WERI-Rb-1 (cell line): ENCODE measurements around the gene OTOA.

Source experiments
- DNase-seq: peaks from one replicate; pipeline ENCODE4 v3.0.0-alpha.2; 2020
- H3K27ac ChIP-seq: fragments of 250-450 bp; sonication (Bioruptor Pico); 2 replicates; pipeline ENCODE4 v1.5.1; 2020; ENCODE audit warnings: mild to moderate bottlenecking, moderate library complexity
- H3K27me3 ChIP-seq: fragments of 250-450 bp; sonication (Bioruptor Pico); 2 replicates; pipeline ENCODE4 v1.5.1; 2021; ENCODE audit warnings: mild to moderate bottlenecking, low read depth, moderate library complexity; ENCODE audit not compliant: insufficient read depth, severe bottlenecking
- H3K36me3 ChIP-seq: fragments of 250-450 bp; sonication (Bioruptor Pico); 2 replicates; pipeline ENCODE4 v1.5.1; 2020; ENCODE audit warnings: mild to moderate bottlenecking, moderate library complexity
- H3K4me3 ChIP-seq: 2 replicates; pipeline ENCODE4 v1.5.1; 2011; ENCODE audit warnings: low read depth, mild to moderate bottlenecking, control low read depth, low read length
- H3K9me3 ChIP-seq: fragments of 250-450 bp; sonication (Bioruptor Pico); 2 replicates; pipeline ENCODE4 v1.5.1; 2021; ENCODE audit warnings: mild to moderate bottlenecking, moderate library complexity; ENCODE audit not compliant: severe bottlenecking
- TF ChIP-seq, protein P1 (sequence below): IDR thresholded peaks from 2 replicates; pipeline ENCODE4 v1.5.1; 2011; ENCODE audit warnings: low read depth, mild to moderate bottlenecking, control low read depth, inconsistent platforms, low read length

The OTOA gene

DNA sequence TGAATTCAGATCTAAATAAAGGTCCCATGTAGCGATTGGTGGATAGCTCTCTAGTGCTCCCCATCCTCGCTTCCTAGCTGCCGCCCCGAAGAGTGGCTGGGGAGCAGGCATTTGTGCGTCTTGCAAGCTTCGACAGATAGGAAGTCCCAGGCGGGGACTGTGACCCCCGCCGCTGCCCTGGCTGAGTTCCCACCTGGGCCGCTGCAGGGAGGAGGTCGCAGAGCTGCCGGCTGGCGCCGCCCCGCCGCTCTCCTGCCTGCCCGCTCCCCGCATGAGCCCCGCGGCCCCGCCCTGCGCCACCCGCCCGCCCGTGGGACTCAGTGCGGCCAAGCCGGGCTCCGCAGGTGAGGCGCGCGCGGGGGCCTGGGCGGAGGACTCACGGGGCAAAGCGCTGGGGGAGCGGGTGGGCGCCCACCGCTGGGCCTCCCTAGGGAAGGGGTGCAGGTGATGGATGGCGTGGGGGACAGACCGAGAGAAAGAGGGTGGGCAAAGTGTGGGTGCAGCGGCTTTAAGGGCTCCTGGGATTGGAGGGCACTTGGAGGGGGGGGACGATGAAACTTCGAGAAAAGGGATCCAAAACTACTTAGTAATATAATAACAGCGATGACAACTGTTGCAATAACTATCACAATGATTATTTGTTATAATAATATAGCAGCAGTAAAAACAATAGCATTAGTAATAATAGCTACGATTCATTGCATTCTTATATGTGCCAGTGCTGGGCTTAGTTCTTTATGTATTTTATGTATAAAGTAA, at the start of gene OTOA:
Gene OTOA, plus strand, starts transcription at position 80 of the 759 bp plus-strand sequence. CDS start 14,547 bp downstream, outside the sequence.
- TF ChIP-seq, protein P1, sequence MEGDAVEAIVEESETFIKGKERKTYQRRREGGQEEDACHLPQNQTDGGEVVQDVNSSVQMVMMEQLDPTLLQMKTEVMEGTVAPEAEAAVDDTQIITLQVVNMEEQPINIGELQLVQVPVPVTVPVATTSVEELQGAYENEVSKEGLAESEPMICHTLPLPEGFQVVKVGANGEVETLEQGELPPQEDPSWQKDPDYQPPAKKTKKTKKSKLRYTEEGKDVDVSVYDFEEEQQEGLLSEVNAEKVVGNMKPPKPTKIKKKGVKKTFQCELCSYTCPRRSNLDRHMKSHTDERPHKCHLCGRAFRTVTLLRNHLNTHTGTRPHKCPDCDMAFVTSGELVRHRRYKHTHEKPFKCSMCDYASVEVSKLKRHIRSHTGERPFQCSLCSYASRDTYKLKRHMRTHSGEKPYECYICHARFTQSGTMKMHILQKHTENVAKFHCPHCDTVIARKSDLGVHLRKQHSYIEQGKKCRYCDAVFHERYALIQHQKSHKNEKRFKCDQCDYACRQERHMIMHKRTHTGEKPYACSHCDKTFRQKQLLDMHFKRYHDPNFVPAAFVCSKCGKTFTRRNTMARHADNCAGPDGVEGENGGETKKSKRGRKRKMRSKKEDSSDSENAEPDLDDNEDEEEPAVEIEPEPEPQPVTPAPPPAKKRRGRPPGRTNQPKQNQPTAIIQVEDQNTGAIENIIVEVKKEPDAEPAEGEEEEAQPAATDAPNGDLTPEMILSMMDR: no peak
- no peaks in the 10 kb centered on the region for H3K27me3 ChIP-seq
- H3K36me3 ChIP-seq: no peaks in the 10 kb centered on the region
- DNase-seq: no peak
- no peak within 1 kb of the TSS for H3K4me3 ChIP-seq
- no peaks in the 10 kb centered on the region for H3K9me3 ChIP-seq
- no peak within 1 kb of the TSS for H3K27ac ChIP-seq

DNA sequence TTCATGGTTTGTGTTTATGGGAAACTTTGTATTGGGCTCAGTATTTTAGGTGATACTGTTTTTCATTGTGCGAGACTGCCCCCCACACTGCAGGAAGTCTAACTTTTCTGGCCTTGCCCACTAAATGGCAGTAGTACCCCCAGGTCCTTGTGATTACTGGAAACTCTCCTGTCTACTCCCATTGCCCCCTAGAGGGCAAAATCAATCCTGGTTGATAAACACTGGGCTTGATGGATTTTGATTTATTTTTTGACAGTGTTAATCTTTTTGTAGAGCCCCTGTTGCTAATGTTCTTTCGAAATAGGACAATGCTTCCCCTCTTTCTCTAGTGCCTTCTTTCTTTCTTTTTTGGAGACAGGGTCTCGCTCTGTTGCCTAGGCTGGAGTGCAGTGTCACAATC, 48.9 kb upstream of the OTOA start:
- Histone ChIP-seq H3K9me3 (no peaks in the 10 kb centered on the region), H3K4me3 (no peak overlapping the region), H3K27me3 (no peaks in the 10 kb centered on the region), H3K27ac (no peak overlapping the region), H3K36me3 (peaks cover 17% of the 10 kb centered on the region)
- no peak for DNase-seq
- TF ChIP-seq, protein P1: no peak

- no peak overlapping the region for H3K27ac ChIP-seq
- H3K4me3 ChIP-seq: no peak overlapping the region
- H3K9me3 ChIP-seq: no peaks in the 10 kb centered on the region
- H3K36me3 ChIP-seq: peaks cover 17% of the 10 kb centered on the region
- no peak for DNase-seq
- TF ChIP-seq, protein P1: no peak
- H3K27me3 ChIP-seq: no peaks in the 10 kb centered on the region
Observed at GRCh38 chr16:21617607-21618006, 46.2 kb upstream of the OTOA start.

- no peak overlapping the region for H3K27ac ChIP-seq
- no peaks in the 10 kb centered on the region for H3K27me3 ChIP-seq
- H3K36me3 ChIP-seq: peaks cover 20% of the 10 kb centered on the region
- no peak for DNase-seq
- TF ChIP-seq, protein P1: no peak
- H3K9me3 ChIP-seq: no peaks in the 10 kb centered on the region
- H3K4me3 ChIP-seq: no peak overlapping the region
Observed at GRCh38 chr16:21618281-21618680, 45.5 kb upstream of the OTOA start.

DNA sequence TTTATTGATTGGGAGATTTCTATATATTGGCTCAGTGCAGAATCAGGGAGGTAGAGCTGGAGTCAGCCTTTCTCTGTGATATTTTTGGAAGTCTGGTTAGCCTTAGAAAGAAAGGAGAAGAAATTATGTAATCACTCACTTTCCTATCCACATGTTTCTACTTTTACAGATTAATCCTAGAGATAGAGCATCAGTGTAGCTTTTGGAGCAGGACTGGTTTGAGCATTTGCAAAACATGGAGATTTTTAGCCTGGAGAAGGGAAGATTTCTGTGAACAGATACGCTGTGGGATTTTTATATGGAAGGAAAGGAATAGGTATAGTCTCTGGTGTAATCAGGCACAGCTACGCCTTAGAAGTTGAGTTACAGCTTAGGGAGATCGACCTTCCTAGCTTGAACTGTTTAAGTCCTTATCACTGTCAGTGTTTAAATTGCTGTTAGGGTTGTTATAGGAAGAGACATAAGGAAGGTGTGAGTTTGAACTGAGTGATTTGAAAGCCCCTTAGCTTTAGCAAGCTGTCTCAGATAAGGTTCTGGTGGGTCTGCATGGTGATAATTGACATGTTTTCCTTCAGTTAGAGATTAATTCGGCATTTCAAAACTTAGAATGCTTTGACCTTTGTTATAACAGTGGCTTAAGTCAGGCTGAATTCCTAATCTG, 43.9 kb upstream of the OTOA start:
- no peak for DNase-seq
- Histone ChIP-seq H3K36me3 (peaks cover 26% of the 10 kb centered on the region), H3K27ac (0 out of 2 replicates have a peak overlapping the region, but pooled peaks have one; percentile 4), H3K4me3 (no peak overlapping the region), H3K27me3 (no peaks in the 10 kb centered on the region), H3K9me3 (no peaks in the 10 kb centered on the region)
- TF ChIP-seq, protein P1: no peak
